DMS153 (cell line): Measurements from ENCODE around the gene WHRN.

ENCODE experiments used
- DNase-seq: peaks from one replicate; lab custom pipeline; 2025; lab: John Stamatoyannopoulos, UW

WHRN gene

DNA sequence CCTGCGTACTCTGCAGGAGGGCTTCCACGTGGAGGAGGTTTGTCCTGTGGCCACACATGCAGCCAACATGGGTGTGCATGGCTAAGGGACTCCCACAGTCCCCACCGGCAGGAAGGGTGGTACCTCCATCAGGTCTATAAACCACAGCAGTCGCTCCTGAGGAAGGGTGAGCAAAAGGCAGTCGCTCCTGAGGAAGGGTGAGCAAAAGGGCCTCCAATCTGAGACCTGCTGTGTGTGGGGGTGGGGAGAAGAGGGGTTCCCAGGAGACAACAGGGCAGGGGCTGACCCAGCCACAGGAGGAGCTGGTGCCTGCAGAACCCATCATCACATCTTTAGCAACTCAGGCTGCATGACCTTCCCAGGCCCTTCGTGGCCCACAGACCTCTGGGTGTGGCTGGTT is 87.2 kb downstream of the WHRN start:
- DNase-seq: no peak

DNA sequence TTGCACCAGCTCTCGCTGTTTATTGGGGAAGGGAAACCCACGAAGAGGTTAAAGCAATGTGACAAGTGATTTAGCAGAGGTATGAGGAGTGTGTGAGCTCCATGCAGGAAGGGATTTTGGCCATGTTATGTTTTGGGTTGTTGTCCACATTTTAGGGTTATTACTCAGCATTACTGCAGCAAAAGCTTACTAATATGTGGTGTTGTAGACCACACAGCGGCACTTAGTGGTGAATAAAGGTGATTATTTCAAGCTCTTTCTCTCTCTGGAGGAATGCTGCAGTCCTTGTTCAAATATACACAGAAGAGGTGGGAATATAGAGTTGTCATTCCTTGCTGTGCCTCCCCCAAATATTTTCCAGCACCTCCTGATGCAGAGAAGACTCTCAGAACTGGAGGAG is 87.8 kb downstream of the WHRN start:
- DNase-seq: no peak

GRCh38 chr9:114416906-114417305 is 88.4 kb downstream of the WHRN start:
- no peak for DNase-seq

- DNase-seq: no peak
Observed at GRCh38 chr9:114416290-114416689, 89.0 kb downstream of the WHRN start.

DNA sequence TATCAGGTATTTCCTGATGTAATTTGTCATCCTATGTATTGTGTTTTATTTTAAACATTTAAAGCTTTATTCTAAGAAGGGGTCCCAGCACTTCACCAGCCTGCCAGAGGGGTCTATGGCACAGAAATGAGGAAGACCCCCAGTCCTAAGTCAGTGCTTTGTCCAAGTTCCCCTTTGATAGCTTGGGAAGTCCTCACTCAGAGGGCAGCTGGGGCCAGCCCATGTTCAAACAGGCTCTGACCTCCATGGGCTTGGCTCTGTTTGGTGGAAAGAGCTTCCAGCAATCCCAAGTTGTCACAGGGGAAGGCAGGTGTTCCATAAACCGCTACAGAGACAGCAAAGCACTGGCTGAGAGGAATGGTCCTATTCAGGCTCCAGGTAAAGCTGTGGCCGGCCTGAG is 90.9 kb downstream of the WHRN start:
- no peak for DNase-seq

GRCh38 chr9:114413861-114414301 is 91.4 kb downstream of the WHRN start:
- DNase-seq: no peak

DNA sequence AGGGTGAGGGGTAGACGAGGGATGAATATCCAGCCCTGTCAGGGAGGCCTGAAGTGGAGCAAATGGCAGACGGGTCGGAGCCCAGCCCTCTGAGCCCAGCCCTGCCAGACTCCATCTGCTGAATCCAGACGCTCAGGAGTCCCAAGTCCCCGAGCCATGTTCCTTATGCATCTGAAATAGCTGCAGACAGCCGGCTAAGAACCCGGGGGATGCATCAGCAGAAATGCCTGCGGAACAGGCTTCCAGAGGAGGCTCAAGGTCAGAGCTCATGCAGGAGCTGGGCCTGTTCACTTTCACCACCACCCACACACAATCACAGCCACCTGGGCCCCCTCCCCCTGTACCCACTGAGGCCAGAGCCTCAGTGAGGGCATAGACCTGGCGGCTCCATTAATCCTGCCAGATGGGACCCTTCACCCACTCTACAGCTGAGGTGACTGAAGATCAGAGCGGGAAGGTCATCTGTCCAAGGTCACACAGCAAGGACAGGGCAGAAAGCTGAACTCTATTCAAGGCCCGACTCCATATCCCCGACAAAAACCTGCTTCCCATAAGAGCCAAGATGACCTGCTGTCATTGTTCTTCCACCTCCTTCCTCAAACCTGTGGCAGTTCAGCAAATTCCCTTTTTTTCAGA is 93.1 kb downstream of the WHRN start:
- DNase-seq: no peak

DNA sequence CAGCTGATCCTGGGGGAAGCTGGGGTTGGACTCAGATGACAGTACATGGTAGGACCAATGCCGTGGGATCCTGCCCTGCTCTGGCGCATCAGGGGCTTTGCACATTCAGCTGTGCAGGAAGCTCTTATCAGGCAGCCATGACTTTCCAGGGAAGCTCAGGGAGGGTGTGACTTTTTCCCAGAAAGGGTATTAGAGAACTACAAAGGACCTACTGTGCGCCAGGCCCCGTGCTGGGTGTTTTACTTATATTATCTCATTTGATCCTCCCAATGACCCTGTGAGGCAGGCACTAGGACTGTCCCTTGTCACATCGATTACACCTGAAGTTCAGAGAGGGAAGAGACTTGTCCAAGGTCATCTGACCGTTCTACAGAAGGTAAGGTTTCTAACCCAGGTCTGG is 93.8 kb downstream of the WHRN start:
- no peak for DNase-seq

- no peak for DNase-seq
Observed at GRCh38 chr9:114410910-114411309, 94.4 kb downstream of the WHRN start.

DNA sequence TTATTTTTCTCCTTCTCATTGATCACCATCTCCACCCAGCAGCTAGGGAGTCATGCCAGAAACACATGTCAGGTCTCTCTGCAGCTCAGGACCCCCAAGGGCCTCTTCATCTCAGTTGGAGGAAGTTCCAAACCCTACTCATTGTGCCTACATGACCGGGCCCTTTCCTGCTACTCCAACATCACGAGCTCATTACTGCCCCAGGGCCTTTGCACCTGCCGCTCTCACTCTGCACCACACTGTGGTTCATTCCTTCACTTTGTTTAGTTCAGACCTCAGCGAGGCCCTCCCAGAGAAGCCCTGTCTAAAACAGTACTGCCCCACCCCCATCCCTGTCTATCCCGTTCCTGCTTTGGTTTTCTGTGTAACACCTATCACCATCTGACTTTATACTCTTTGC is 95.4 kb downstream of the WHRN start:
- DNase-seq: no peak

- DNase-seq: no peak
Observed at GRCh38 chr9:114409103-114409780, 96.0 kb downstream of the WHRN start.

GRCh38 chr9:114408645-114409044 is 96.6 kb downstream of the WHRN start:
- DNase-seq: no peak

DNA sequence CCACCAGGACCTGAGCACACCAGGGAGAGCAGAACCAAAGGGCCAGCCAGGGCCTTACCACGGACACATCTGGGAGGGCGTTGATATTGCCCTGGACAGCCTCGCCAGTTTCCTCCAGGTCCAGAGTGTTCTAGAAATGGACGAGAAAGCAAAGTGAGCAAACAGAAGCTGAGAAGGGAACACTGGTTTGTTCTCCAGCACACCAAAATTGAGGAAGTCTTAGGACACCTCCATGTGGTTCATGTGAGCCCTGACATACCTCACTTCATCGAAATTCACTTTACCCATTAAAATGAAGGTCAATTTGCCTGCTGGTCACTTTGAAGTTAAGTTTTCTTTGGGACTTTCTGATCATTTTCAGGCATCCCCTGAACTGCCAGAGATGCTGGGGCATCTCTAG is 97.4 kb downstream of the WHRN start:
- no peak for DNase-seq

DNA sequence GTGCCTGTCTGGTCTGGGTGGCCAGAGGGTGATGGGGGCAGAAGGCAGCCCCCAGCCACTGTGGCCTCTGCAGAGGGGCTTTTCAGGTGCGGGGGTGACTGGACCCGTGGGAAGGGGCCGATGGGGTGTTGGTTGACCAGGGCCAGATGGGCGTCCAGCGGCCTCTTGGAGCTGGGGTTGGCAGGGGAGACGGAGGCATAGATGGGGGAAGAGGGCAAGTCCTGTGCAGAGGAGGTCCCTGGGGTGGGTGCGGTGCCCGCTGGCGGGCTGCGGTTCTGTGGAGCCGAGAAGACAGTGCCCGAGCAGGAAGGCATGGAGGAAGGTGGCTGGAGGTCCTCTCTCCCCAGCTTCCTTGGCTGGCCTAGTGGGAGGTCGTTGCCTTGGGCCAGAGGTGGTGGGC is 98.8 kb downstream of the WHRN start:
- no peak for DNase-seq

GRCh38 chr9:114405294-114406034 is 99.8 kb downstream of the WHRN start:
- peak; percentile 32 for DNase-seq

DNA sequence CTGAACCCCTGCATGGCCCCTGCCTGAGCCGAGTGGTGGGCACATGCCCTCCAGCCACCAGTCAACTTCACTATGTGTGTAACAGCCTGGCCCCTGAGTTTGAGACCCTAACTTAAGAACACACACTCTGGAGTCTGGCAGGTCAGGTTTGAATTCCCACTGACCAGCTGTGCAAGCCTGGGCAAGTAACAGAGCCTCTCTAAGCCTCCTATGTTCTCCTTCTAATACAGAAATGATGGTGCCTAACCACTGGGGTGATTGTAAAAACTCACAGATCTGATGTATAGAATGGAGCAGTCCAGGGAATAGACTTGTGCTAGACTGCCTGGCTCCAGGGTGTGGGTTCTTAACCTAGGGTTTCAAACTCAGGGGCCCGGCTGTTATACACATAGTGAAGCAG is 100.7 kb downstream of the WHRN start:
- no peak for DNase-seq

DNA sequence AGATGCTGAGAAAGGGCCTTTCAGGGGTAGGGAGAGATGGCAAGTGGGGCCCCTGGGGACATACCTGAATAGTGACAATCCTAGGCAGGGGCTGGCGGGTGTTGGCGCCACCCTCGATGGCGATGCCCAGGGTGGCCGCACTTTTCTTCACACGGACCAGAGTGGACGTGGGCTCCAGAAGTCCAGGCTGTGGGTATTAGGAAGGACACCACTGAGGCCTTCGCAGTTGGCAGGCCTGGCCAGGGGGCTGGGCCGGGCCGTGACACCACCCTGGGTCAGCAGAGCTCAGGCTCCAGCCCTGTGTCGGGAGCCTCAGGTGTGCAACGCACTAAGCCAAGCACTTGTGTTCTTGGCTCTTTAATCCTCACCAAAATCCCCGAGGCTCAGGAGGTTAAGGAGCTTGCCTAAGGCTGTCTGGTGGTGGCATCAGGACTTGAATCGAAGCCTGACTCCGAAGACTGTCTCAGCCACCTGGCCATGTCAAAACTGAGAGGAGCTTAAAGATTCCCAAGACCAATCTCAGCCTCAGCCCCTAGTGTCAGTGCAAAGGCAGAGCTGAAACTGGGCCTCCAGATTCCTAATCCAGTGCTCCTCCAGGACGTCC is 102.0 kb downstream of the WHRN start:
- DNase-seq: no peak

GRCh38 chr9:114401344-114401743 is 103.9 kb downstream of the WHRN start:
- DNase-seq: peak; percentile 35

- DNase-seq: no peak
Observed at GRCh38 chr9:114400772-114401171, 104.5 kb downstream of the WHRN start.

DNA sequence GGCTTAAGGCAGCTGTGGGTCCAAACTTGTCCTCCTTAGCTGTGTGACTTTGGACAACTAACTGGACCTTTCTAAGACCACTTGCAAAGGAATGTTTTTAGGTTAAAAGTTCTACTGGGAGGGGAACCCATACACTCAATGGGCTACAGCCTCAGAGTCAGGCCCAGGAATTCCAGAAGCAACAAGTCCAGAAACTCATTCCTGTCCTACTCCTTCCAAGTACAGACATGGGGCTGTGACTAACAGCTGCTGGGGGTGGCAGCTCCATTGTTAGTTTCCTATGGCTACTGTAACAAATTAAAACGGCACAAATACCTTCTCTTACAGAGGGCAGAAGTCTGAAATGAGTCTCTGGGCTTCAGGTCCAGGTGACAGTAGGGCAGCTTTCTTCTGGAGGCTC is 105.1 kb downstream of the WHRN start:
- DNase-seq: no peak

GRCh38 chr9:114399381-114399780 is 105.9 kb downstream of the WHRN start:
- DNase-seq: no peak

DNA sequence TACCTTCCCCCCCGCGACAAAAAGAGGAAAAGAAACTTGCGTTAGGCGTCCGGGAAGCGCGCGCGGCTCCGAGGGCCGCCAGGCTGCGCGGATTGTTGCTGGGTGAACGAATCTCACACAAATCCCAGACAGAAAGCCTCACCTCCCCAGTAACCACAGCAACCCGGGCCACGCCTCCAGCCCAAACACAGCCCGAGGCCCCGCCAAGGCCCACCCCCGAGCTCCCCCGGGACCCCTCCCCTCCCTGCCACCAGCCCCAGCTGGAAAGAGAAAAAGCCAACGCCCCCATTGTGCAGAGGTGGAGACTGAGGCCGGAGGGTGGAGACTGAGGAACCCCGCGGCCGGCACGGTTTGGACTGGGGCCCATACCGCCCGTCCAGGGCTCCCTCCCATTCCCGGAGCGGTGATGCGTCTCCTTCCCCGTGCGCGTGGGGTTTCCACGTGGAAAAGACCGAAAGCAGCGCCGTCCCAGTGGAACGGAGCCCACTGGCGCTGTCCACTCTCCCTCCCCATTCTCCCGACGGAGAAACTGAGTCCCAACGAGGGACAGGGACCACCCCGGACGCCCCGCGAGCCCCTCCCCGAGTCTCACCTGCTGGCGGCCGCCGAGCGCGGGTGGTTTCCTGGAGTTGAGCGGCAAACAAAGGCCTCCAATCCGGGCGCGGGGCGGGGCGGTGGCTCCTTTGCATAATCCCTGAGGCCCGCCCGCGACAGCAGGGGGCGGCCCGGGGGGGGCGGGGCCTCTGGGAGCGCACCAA is 107.2 kb downstream of the WHRN start:
- DNase-seq: peak; percentile 89
